GM12865 (cell line): Measurements from ENCODE around the gene FOXP2.

Experiments used
- DNase-seq: peaks from one replicate; pipeline ENCODE4 v3.0.0; 2010; ENCODE audit warnings: low read depth
- H3K4me3 ChIP-seq: 2 replicates; pipeline ENCODE4 v1.5.1; 2011; ENCODE audit warnings: mild to moderate bottlenecking, low read depth, low read length, control low read depth
- TF ChIP-seq, protein P1 (sequence below): IDR thresholded peaks from 2 replicates; pipeline ENCODE4 v1.5.1; 2011; ENCODE audit warnings: low read length, control low read depth, low read depth, inconsistent platforms; ENCODE audit not compliant: insufficient read depth; ENCODE audit errors: missing control alignments

FOXP2 gene

DNA sequence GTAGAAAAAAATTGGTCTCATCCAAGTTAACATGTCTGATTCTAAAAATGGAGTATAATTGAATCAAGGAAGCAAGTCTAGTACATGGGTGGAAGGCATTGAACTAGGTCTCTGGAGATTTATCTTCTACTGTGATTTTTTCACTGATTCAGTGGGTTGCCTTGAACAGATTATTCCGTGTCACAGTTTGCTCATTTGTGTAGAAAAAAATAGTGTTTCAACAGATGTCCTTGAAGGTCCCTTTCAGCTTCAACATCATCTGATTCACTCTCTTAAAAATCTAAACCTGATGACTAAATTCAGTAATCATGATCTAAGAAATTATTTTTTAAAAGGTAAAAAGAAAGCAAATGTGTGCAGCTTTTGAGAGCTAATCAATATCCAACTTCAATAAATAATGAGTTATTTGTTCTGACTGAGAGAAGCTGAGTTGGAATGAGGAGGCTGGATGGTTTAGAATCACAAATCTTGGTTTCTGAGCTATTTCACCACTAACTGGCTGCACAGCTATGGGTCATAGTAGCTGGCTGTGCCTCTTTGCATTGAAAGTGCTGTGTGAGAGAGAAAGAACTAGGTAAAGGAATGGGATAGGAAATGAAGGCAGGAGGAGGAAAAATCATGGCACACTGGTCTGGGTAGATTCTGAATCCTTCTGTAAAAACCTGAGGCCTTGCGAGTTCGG, 285.8 kb downstream of the FOXP2 start:
- no peak overlapping the region for H3K4me3 ChIP-seq
- TF ChIP-seq, protein P1, sequence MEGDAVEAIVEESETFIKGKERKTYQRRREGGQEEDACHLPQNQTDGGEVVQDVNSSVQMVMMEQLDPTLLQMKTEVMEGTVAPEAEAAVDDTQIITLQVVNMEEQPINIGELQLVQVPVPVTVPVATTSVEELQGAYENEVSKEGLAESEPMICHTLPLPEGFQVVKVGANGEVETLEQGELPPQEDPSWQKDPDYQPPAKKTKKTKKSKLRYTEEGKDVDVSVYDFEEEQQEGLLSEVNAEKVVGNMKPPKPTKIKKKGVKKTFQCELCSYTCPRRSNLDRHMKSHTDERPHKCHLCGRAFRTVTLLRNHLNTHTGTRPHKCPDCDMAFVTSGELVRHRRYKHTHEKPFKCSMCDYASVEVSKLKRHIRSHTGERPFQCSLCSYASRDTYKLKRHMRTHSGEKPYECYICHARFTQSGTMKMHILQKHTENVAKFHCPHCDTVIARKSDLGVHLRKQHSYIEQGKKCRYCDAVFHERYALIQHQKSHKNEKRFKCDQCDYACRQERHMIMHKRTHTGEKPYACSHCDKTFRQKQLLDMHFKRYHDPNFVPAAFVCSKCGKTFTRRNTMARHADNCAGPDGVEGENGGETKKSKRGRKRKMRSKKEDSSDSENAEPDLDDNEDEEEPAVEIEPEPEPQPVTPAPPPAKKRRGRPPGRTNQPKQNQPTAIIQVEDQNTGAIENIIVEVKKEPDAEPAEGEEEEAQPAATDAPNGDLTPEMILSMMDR, result no peak
- DNase-seq, result no peak

DNA sequence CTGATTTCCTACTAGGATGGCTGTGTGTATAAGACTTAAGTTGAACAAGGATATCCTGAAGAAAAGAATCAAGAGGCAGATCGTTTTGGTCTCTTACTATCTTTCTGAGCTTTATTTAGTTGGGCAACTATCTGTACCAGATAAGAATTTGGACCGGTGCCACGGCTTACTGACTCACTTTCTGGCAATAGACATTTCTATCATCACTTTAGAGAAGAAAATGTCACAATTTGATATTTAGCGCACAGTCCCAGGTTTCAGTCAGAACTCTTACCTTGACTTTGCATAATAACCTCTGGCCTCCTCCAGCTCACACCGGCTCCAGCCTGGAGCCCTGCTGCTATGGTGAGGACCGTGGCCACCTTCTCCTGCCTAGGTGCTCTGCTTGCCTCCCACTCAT, 289.1 kb downstream of the FOXP2 start:
- H3K4me3 ChIP-seq, result no peak overlapping the region
- DNase-seq, result no peak
- TF ChIP-seq, protein P1, result no peak

DNA sequence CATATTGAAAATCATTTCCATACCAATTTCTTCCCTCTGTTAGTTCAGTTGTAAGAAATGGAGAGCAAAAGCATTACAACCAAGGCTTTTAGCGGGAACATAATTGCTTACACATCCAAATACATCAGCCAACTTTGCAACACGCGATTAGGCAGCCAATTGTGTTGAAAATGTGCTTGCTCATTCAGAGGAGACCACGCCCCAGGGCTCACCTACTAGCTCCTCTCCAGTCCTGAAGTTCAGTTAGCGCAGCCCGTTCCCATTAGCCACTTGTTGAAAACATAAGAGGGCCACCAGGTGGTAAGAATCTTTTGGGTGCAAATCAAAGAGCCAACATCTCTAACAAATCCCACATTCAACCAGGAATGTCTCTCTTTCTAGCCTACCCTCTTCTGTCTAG, 294.0 kb downstream of the FOXP2 start:
- H3K4me3 ChIP-seq, result no peak overlapping the region
- TF ChIP-seq, protein P1, result no peak
- no peak for DNase-seq

GRCh38 chr7:114710499-114710898, 295.9 kb downstream of the FOXP2 start:
- TF ChIP-seq, protein P1, result no peak
- H3K4me3 ChIP-seq, result no peak overlapping the region
- no peak for DNase-seq

DNA sequence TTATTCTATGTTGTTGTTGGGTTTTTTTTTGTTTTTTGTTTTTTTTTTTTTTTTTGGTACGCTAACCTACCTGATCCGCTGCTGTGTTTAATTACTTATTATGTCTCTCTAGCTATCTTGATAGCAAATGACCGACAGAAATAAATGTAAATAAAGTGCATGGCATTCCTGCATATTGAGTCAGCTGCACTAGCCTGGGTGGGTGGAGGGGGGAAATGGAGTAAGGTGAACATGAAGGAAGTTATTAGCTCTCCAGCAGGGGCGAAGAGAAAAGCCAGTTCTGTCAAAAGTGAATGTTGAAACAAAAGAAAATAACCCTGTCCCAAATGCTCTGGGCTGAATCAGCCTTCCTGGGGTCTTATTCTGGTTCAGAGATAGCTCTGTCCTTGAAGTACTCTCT, 296.6 kb downstream of the FOXP2 start:
- TF ChIP-seq, protein P1, result no peak
- H3K4me3 ChIP-seq, result no peak overlapping the region
- no peak for DNase-seq

GRCh38 chr7:114715907-114716306, 301.3 kb downstream of the FOXP2 start:
- DNase-seq, result no peak
- TF ChIP-seq, protein P1, result no peak
- no peak overlapping the region for H3K4me3 ChIP-seq

- DNase-seq, result peak; percentile 35
- H3K4me3 ChIP-seq, result no peak overlapping the region
- TF ChIP-seq, protein P1, result no peak
Measured at GRCh38 chr7:114718861-114719260, 304.2 kb downstream of the FOXP2 start.
